ENCODE data around the gene TTC23. TPM values are rescaled to one million over a fixed set of nuclear protein-coding genes. Genes with fewer than 3 reads are reported as not detected.

TTC23 gene
- polyA plus RNA-seq, 2 of the 4 experiments (the other 2 are of a cell fraction), result 7.0 to 16.5 TPM

DNA sequence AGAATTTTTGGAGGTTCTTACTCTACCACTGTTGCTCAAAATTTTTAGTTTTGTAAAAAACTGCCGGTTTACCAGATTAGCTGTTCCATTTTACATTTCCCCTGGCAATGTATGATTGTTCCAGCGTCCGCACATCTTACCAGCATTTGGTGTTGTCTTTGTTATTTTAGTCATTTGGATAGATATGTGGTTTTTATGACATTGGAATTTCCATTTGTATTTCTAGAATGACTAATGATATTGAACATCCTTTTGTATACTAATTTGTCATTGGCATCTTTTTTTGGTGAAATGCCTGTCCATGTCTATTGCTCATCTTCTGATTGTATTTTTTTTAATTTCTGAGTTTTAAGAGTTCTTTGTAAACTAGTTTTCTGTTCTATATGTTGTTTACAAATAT is 30.4 kb upstream of the TTC23 start:
- Histone ChIP-seq H3K4me2 (no peak overlapping the region), H3K9me3 (no peaks in the 10 kb centered on the region), H3K27ac (no peak overlapping the region), H3K4me1 (no peaks in the 10 kb centered on the region), H3K4me3 (no peak overlapping the region)
- no peak for ATAC-seq
- WGBS (ENCODE audit: missing lambda C conversion rate), result 92% methylated on average over 3 of the region's 3 CpGs
- POLR2A ChIA-PET, result no interaction called here
- no peak for DNase-seq (ENCODE audit: low read depth in 1 of 2, low spot score in 1 of 2)
- FAIRE-seq, result no peak
- CTCF ChIA-PET, result interaction anchor here (0.6 to 10.5 kb wide), 3 partner anchors 360 to 475 kb away, joined by 6 to 171 read pairs (median 36); no protein-coding TSS in a partner anchor
- TF ChIP-seq RCOR1 (IDR thresholded peaks at IDR 0.05; ENCODE audit: low read depth, low read length) (no peak), BHLHE40 (IDR thresholded peaks at IDR 0.05; ENCODE audit: low read depth, low read length) (no peak), CBX2 (IDR thresholded peaks at IDR 0.05; ENCODE audit: borderline replicate concordance, low read depth) (no peak), CHD4 (IDR thresholded peaks at IDR 0.05; ENCODE audit: borderline replicate concordance) (no peak)
- TF ChIP-seq, protein P1, sequence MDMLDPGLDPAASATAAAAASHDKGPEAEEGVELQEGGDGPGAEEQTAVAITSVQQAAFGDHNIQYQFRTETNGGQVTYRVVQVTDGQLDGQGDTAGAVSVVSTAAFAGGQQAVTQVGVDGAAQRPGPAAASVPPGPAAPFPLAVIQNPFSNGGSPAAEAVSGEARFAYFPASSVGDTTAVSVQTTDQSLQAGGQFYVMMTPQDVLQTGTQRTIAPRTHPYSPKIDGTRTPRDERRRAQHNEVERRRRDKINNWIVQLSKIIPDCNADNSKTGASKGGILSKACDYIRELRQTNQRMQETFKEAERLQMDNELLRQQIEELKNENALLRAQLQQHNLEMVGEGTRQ (IDR thresholded peaks at IDR 0.05), result no peak

DNA sequence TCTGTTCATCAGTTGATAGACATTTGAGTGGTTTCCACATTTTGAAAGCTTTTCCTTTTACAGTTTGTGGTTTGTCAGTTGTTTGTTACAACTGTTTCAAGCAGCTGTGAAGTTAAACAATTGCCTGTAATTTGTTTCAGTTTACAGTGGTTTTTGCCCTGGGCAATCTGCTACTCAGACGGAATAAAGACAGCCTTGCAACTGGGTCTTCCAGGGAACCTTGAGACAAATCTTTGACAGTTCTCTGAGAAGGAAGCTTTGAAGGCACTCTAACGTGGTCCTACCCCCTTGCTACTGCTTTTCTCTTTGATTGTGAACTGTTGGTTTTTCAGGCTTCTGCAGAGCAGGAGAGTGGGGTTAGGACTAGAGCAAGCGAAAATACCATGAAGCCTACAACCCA is 29.9 kb upstream of the TTC23 start:
- CTCF ChIA-PET, result interaction anchor here (0.6 to 10.5 kb wide), 3 partner anchors 361 to 476 kb away, joined by 6 to 171 read pairs (median 36); no protein-coding TSS in a partner anchor
- POLR2A ChIA-PET, result no interaction called here
- FAIRE-seq, result no peak
- WGBS (ENCODE audit: missing lambda C conversion rate), result 90% methylated on average over 3 of the region's 3 CpGs
- H3K27ac ChIP-seq, result no peak overlapping the region
- H3K4me1 ChIP-seq, result no peaks in the 10 kb centered on the region
- ATAC-seq, result no peak
- TF ChIP-seq SMC3 (IDR thresholded peaks at IDR 0.05) (no peak), CEBPB (IDR thresholded peaks at IDR 0.05) (no peak), FOSB (CRISPR knock-in tag; IDR thresholded peaks at IDR 0.05) (no peak), NFE2L2 (conservative IDR thresholded peaks at IDR 0.05; ENCODE audit: low read length) (no peak), EHMT2 (IDR thresholded peaks at IDR 0.05; ENCODE audit: low read depth) (no peak), NR3C1 (IDR thresholded peaks at IDR 0.05) (no peak), CHD2 (IDR thresholded peaks at IDR 0.05; ENCODE audit: low read length, partially characterized antibody) (no peak), FOSL2 (IDR thresholded peaks at IDR 0.05) (no peak), FOSL2 (CRISPR knock-in tag; IDR thresholded peaks at IDR 0.05) (no peak), KDM1A (IDR thresholded peaks at IDR 0.05; ENCODE audit: low read depth) (no peak), RCOR1 (IDR thresholded peaks at IDR 0.05; ENCODE audit: low read depth, low read length) (no peak), ZFP36 (IDR thresholded peaks at IDR 0.05; ENCODE audit: borderline replicate concordance, partially characterized antibody) (no peak), ZC3H11A (IDR thresholded peaks at IDR 0.05) (no peak), JUN (IDR thresholded peaks at IDR 0.05) (no peak)
- TF ChIP-seq, protein P2, sequence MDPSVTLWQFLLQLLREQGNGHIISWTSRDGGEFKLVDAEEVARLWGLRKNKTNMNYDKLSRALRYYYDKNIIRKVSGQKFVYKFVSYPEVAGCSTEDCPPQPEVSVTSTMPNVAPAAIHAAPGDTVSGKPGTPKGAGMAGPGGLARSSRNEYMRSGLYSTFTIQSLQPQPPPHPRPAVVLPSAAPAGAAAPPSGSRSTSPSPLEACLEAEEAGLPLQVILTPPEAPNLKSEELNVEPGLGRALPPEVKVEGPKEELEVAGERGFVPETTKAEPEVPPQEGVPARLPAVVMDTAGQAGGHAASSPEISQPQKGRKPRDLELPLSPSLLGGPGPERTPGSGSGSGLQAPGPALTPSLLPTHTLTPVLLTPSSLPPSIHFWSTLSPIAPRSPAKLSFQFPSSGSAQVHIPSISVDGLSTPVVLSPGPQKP (IDR thresholded peaks at IDR 0.05; ENCODE audit: low read depth, low read length), result no peak
- TF ChIP-seq, protein P3, sequence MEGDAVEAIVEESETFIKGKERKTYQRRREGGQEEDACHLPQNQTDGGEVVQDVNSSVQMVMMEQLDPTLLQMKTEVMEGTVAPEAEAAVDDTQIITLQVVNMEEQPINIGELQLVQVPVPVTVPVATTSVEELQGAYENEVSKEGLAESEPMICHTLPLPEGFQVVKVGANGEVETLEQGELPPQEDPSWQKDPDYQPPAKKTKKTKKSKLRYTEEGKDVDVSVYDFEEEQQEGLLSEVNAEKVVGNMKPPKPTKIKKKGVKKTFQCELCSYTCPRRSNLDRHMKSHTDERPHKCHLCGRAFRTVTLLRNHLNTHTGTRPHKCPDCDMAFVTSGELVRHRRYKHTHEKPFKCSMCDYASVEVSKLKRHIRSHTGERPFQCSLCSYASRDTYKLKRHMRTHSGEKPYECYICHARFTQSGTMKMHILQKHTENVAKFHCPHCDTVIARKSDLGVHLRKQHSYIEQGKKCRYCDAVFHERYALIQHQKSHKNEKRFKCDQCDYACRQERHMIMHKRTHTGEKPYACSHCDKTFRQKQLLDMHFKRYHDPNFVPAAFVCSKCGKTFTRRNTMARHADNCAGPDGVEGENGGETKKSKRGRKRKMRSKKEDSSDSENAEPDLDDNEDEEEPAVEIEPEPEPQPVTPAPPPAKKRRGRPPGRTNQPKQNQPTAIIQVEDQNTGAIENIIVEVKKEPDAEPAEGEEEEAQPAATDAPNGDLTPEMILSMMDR (IDR thresholded peaks at IDR 0.05), result no peak
- no peak overlapping the region for H3K4me3 ChIP-seq
- H3K9me3 ChIP-seq, result no peaks in the 10 kb centered on the region
- H3K4me2 ChIP-seq, result no peak overlapping the region
- DNase-seq (ENCODE audit: low read depth in 1 of 2, low spot score in 1 of 2), result no peak

DNA sequence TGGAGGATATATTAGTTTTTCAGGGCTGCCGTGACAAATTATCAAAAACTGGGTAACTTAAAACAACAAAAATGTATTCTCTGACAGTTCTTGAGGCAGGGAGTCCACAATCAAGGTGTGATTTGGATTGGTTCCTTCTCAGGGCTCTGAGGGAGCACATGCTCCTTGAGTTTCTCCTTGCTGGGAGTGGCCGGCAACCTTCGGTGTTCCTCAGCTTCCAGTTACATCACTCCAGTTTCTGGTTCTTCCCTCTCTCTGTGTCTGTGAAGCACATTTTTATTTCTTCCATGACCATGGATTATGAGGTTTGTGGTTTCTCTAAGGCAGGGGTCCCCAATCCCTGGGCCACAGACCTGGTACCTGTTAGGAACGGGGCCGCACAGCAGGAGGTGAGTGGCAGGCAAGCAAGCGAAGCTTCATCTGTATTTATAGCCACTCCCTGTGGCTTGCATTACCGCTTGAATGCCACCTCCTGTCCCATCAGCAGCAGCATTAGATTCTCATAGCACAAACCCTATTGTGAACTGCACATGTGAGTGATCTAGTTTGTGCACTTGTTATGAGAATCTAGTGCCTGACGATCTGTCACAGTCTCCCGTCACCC is 26.2 kb upstream of the TTC23 start:
- no peak for FAIRE-seq
- Histone ChIP-seq H3K9me3 (no peaks in the 10 kb centered on the region), H3K27ac (no peak overlapping the region), H3K4me3 (no peak overlapping the region), H3K4me2 (no peak overlapping the region), H3K4me1 (no peaks in the 10 kb centered on the region)
- ChIA-PET POLR2A (no interaction called here), CTCF (interaction anchor here (1.1 to 19.4 kb wide), 8 partner anchors 9 to 479 kb away, joined by 3 to 225 read pairs (median 7); no protein-coding TSS in a partner anchor)
- TF ChIP-seq HDAC2 (IDR thresholded peaks at IDR 0.05) (no peak), JUNB (IDR thresholded peaks at IDR 0.05) (no peak), MAZ (IDR thresholded peaks at IDR 0.05; ENCODE audit: borderline replicate concordance, low read depth, low read length) (no peak), RAD21 (conservative IDR thresholded peaks at IDR 0.05 in 1 of 2, IDR thresholded peaks at IDR 0.05 in 1 of 2) (no peak), FOSL2 (IDR thresholded peaks at IDR 0.05) (no peak), FOSL2 (CRISPR knock-in tag; IDR thresholded peaks at IDR 0.05) (no peak), POLR2A (IDR thresholded peaks at IDR 0.05; ENCODE audit: low read length) (no peak), CBX8 (IDR thresholded peaks at IDR 0.05) (no peak)
- TF ChIP-seq, protein P4, sequence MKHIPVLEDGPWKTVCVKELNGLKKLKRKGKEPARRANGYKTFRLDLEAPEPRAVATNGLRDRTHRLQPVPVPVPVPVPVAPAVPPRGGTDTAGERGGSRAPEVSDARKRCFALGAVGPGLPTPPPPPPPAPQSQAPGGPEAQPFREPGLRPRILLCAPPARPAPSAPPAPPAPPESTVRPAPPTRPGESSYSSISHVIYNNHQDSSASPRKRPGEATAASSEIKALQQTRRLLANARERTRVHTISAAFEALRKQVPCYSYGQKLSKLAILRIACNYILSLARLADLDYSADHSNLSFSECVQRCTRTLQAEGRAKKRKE (CRISPR knock-in tag; IDR thresholded peaks at IDR 0.05; ENCODE audit: low read depth), result no peak
- DNase-seq (ENCODE audit: low read depth in 1 of 2, low spot score in 1 of 2), result no peak
- no peak for ATAC-seq
- whole genome bisulfite sequencing (ENCODE audit: missing lambda C conversion rate), result 97% methylated on average over 9 of the region's 9 CpGs

Data from A549 (cell line).